ENCODE data around the gene YPEL4.
A peak's percentile ranks its signal among the peaks of the same experiment; 100 is the strongest.
"Not testable (repeated sequence)": the region's sequence is repeated elsewhere in the genome, so short reads cannot be mapped to it uniquely, and the experiment has no call there.

Gene YPEL4, protein sequence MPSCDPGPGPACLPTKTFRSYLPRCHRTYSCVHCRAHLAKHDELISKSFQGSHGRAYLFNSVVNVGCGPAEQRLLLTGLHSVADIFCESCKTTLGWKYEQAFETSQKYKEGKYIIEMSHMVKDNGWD

GRCh38 chr11:57649826-57650738, at the start of gene YPEL4:
YPEL4 (minus strand) TSS chr11:57649912; CDS start chr11:57647107, 2,805 bp downstream.
- TF ChIP-seq, protein P1, sequence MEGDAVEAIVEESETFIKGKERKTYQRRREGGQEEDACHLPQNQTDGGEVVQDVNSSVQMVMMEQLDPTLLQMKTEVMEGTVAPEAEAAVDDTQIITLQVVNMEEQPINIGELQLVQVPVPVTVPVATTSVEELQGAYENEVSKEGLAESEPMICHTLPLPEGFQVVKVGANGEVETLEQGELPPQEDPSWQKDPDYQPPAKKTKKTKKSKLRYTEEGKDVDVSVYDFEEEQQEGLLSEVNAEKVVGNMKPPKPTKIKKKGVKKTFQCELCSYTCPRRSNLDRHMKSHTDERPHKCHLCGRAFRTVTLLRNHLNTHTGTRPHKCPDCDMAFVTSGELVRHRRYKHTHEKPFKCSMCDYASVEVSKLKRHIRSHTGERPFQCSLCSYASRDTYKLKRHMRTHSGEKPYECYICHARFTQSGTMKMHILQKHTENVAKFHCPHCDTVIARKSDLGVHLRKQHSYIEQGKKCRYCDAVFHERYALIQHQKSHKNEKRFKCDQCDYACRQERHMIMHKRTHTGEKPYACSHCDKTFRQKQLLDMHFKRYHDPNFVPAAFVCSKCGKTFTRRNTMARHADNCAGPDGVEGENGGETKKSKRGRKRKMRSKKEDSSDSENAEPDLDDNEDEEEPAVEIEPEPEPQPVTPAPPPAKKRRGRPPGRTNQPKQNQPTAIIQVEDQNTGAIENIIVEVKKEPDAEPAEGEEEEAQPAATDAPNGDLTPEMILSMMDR (IDR thresholded peaks at IDR 0.05): no peak
- TF ChIP-seq ZFX (IDR thresholded peaks at IDR 0.05; ENCODE audit: borderline replicate concordance): no peak
- H3K27ac ChIP-seq: no peak within 1 kb of the TSS

- H3K27ac ChIP-seq: no peak overlapping the region
- TF ChIP-seq, protein P1 (IDR thresholded peaks at IDR 0.05): no peak
- no peak for TF ChIP-seq ZFX (IDR thresholded peaks at IDR 0.05; ENCODE audit: borderline replicate concordance)
Measured at GRCh38 chr11:57698843-57699365, 49.2 kb upstream of the YPEL4 start.

- H3K27ac ChIP-seq: not testable (repeated sequence)
Measured at GRCh38 chr11:57690474-57690873, 40.8 kb upstream of the YPEL4 start.

DNA sequence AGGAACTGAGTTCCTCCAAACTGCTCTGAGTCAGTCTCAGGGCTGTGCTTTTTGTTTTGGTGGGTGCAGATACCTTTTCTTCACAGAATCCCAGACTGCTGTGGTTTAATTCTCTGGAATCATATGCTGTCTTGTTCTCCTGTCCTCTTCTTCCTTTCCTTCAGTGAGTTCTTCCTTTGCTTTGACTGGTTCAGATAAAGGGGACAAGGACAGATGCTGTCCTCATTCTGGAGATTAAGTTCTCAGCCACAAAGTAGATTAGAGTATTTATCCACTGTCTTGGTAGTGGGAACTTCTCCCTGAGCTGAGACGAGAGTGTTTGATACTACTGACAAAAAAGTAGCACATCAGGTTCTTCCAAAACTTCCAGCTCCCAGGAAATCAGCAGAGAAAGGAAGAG, 31.5 kb upstream of the YPEL4 start:
- no peak overlapping the region for H3K27ac ChIP-seq
- TF ChIP-seq, protein P1 (IDR thresholded peaks at IDR 0.05): no peak
- TF ChIP-seq ZFX (IDR thresholded peaks at IDR 0.05; ENCODE audit: borderline replicate concordance): no peak

DNA sequence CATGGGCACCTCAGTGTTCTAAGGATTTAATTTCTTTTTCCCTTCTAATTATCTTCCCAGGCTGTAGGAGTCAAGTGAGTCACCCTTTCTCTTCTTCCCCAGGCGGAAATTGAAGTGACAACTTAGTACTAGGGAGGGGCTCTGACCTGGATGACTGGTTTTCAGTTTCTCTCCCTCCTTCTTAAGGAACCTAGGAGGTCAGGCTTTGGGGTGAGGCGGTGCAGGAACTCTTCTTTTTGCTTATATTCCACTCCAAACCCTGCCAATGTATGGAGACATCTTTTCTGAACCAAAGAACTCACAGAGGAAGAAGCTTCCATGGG, 30.8 kb upstream of the YPEL4 start:
- H3K27ac ChIP-seq: no peak overlapping the region
- TF ChIP-seq, protein P1 (IDR thresholded peaks at IDR 0.05): no peak
- TF ChIP-seq ZFX (IDR thresholded peaks at IDR 0.05; ENCODE audit: borderline replicate concordance): no peak

DNA sequence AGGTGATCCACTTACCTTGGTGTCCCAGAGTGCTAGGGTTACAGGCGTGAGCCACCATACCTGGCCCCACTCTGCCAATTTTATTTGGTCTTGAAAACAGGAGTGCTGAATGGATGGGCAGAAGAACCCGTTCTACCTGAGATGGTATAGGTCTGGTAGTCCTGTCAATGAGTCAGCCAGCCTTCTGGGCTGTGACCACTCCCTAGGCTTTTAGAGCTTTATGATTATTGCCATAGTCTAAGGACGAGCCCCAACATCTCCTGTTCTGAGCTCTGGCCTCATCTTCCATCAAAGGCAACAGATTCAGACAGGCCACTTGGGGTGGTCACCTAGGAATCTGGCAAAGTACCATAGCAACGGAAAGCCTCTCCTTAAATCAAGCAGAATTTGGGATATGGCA, 29.7 kb upstream of the YPEL4 start:
- TF ChIP-seq, protein P1 (IDR thresholded peaks at IDR 0.05): no peak
- no peak for TF ChIP-seq ZFX (IDR thresholded peaks at IDR 0.05; ENCODE audit: borderline replicate concordance)
- H3K27ac ChIP-seq: no peak overlapping the region

GRCh38 chr11:57675176-57675941, 25.6 kb upstream of the YPEL4 start:
- peak overlapping the region; percentile 26; the same call in 1 of the 2 replicates for H3K27ac ChIP-seq
- TF ChIP-seq, protein P1 (IDR thresholded peaks at IDR 0.05): no peak
- TF ChIP-seq ZFX (IDR thresholded peaks at IDR 0.05; ENCODE audit: borderline replicate concordance): no peak

All from 22Rv1 (cell line).